H9 (cell line): Measurements from ENCODE around the gene SHANK3. TPM values are rescaled to one million over a fixed set of nuclear protein-coding genes. Genes with fewer than 3 reads are reported as not detected.
A peak's percentile ranks its signal among the peaks of the same experiment; 100 is the strongest.

Experiments used
- DNase-seq: peaks from one replicate; pipeline ENCODE4 v3.0.0-alpha.2; 2017
- H2AFZ ChIP-seq: one replicate; pipeline ENCODE4 v1.6.1; 2013; ENCODE audit warnings: mild to moderate bottlenecking, low read length, control low read depth, moderate library complexity
- H2AK5ac ChIP-seq: 2 replicates; pipeline ENCODE4 v1.6.1; 2013; ENCODE audit warnings: low read length, control low read depth, mixed read lengths; ENCODE audit not compliant: insufficient read length
- H2BK120ac ChIP-seq: one replicate; pipeline ENCODE4 v1.6.1; 2013; ENCODE audit warnings: low read depth, mild to moderate bottlenecking, low read length, control low read depth, inconsistent platforms; ENCODE audit not compliant: poor library complexity, severe bottlenecking
- H2BK12ac ChIP-seq: 2 replicates; pipeline ENCODE4 v1.6.1; 2013; ENCODE audit warnings: low read length, control low read depth, mixed read lengths, low read depth; ENCODE audit not compliant: insufficient read length
- H2BK15ac ChIP-seq: 2 replicates; pipeline ENCODE4 v1.6.1; 2013; ENCODE audit warnings: low read depth, low read length, control low read depth
- H2BK20ac ChIP-seq: one replicate; pipeline ENCODE4 v1.6.1; 2013; ENCODE audit warnings: low read depth, mild to moderate bottlenecking, low read length, control low read depth, inconsistent platforms; ENCODE audit not compliant: poor library complexity, severe bottlenecking
- H2BK5ac ChIP-seq: 2 replicates; pipeline ENCODE4 v1.6.1; 2013; ENCODE audit warnings: low read length, control low read depth, mixed read lengths; ENCODE audit not compliant: insufficient read length
- H3K14ac ChIP-seq: 2 replicates; pipeline ENCODE4 v1.6.1; 2013; ENCODE audit warnings: low read length, control low read depth; ENCODE audit not compliant: insufficient read depth
- H3K18ac ChIP-seq: 2 replicates; pipeline ENCODE4 v1.6.1; 2013; ENCODE audit warnings: low read depth, mild to moderate bottlenecking, mixed read lengths, low read length, control low read depth; ENCODE audit not compliant: insufficient read length
- H3K23ac ChIP-seq: 2 replicates; pipeline ENCODE4 v1.6.1; 2013; ENCODE audit warnings: low read length, control low read depth, mixed read lengths, low read depth; ENCODE audit not compliant: insufficient read length
- H3K23me2 ChIP-seq: 2 replicates; pipeline ENCODE4 v1.6.1; 2013; ENCODE audit warnings: low read depth, mild to moderate bottlenecking, mixed read lengths, low read length, control low read depth; ENCODE audit not compliant: insufficient read length, poor library complexity, severe bottlenecking
- H3K27ac ChIP-seq: 2 replicates; pipeline ENCODE4 v1.5.1; 2013; ENCODE audit warnings: low read length, control low read depth, mixed read lengths, low read depth; ENCODE audit not compliant: insufficient read length
- H3K27me3 ChIP-seq: 2 replicates; pipeline ENCODE4 v1.6.1; 2013; ENCODE audit warnings: low read length, control low read depth, inconsistent platforms; ENCODE audit not compliant: insufficient read depth
- H3K4ac ChIP-seq: 2 replicates; pipeline ENCODE4 v1.6.1; 2013; ENCODE audit warnings: low read depth, mild to moderate bottlenecking, control low read depth, inconsistent platforms, low read length, moderate library complexity
- H3K4me1 ChIP-seq: 2 replicates; pipeline ENCODE4 v1.6.1; 2013; ENCODE audit warnings: low read length, control low read depth, inconsistent platforms; ENCODE audit not compliant: insufficient read depth
- H3K4me2 ChIP-seq: 2 replicates; pipeline ENCODE4 v1.6.1; 2013; ENCODE audit warnings: low read length, control low read depth, mixed read lengths; ENCODE audit not compliant: insufficient read length, insufficient read depth
- H3K56ac ChIP-seq: 2 replicates; pipeline ENCODE4 v1.6.1; 2013; ENCODE audit warnings: low read depth, mild to moderate bottlenecking, mixed read lengths, low read length, control low read depth; ENCODE audit not compliant: insufficient read length
- H3K79me1 ChIP-seq: 2 replicates; pipeline ENCODE4 v1.6.1; 2013; ENCODE audit warnings: low read depth, mild to moderate bottlenecking, moderate library complexity, low read length, control low read depth, inconsistent platforms; ENCODE audit not compliant: insufficient read depth, poor library complexity, severe bottlenecking
- H3K79me2 ChIP-seq: 2 replicates; pipeline ENCODE4 v1.6.1; 2013; ENCODE audit warnings: low read length, control low read depth, inconsistent platforms; ENCODE audit not compliant: insufficient read depth
- H3K9ac ChIP-seq: 2 replicates; pipeline ENCODE4 v1.6.1; 2013; ENCODE audit warnings: low read length, control low read depth, mixed read lengths; ENCODE audit not compliant: insufficient read length; ENCODE audit errors: extremely low read depth
- H3K9me3 ChIP-seq: one replicate; pipeline ENCODE4 v1.6.1; 2013; ENCODE audit warnings: low read depth, low read length, inconsistent platforms; ENCODE audit not compliant: control insufficient read depth
- H3T11ph ChIP-seq: one replicate; pipeline ENCODE4 v1.6.1; 2013; ENCODE audit warnings: mild to moderate bottlenecking, low read length, control low read depth, inconsistent platforms
- H4K20me1 ChIP-seq: one replicate; pipeline ENCODE4 v1.6.1; 2013; ENCODE audit not compliant: control insufficient read depth, insufficient read length, insufficient read depth
- H4K5ac ChIP-seq: 2 replicates; pipeline ENCODE4 v1.6.1; 2013; ENCODE audit warnings: low read depth, mild to moderate bottlenecking, mixed read lengths, low read length, control low read depth; ENCODE audit not compliant: insufficient read length
- H4K8ac ChIP-seq: replicated peaks from 2 replicates; pipeline ENCODE4 v1.6.1; 2013; ENCODE audit warnings: low read length, control low read depth, mixed read lengths, low read depth; ENCODE audit not compliant: insufficient read length
- H4K91ac ChIP-seq: 2 replicates; pipeline ENCODE4 v1.6.1; 2013; ENCODE audit warnings: low read depth, mild to moderate bottlenecking, moderate library complexity, mixed read lengths, low read length, control low read depth; ENCODE audit not compliant: insufficient read length
- H3K27ac Mint-ChIP-seq, 3 experiments: 2 replicates in 2 of 3; 3 replicates in 1 of 3; pipeline ENCODE4 v1.8.0; 2020 to 2021; ENCODE audit warnings: mixed read lengths in 3 of 3, mild to moderate bottlenecking in 1 of 3, moderate library complexity in 1 of 3
- H3K27me3 Mint-ChIP-seq: 2 replicates; pipeline ENCODE4 v1.8.0; 2021; ENCODE audit warnings: low read depth, mild to moderate bottlenecking, moderate library complexity, mixed read lengths
- H3K36me3 Mint-ChIP-seq, 3 experiments: 2 replicates in 2 of 3; 3 replicates in 1 of 3; pipeline ENCODE4 v1.8.0; 2020 to 2021; ENCODE audit warnings: low read depth in 3 of 3, mixed read lengths in 3 of 3; ENCODE audit not compliant: insufficient read depth in 1 of 3
- H3K4me1 Mint-ChIP-seq, 2 experiments: 2 replicates each; pipeline ENCODE4 v1.8.0; 2020; ENCODE audit warnings: mixed read lengths in 2 of 2
- H3K4me3 Mint-ChIP-seq, 2 experiments: 2 replicates in 1 of 2; 3 replicates in 1 of 2; pipeline ENCODE4 v1.8.0; 2020 to 2021; ENCODE audit warnings: mild to moderate bottlenecking in 2 of 2, mixed read lengths in 2 of 2, moderate library complexity in 1 of 2
- H3K9me3 Mint-ChIP-seq, 2 experiments: 2 replicates in 1 of 2; 3 replicates in 1 of 2; pipeline ENCODE4 v1.8.0; 2020; ENCODE audit warnings: mild to moderate bottlenecking in 2 of 2, mixed read lengths in 2 of 2, moderate library complexity in 1 of 2
- CTCF ChIP-seq: fragments of 200-600 bp; sonication (generic); conservative IDR thresholded peaks from 3 replicates; pipeline ENCODE4 v1.8.0; 2021; ENCODE audit warnings: antibody characterized with exemption, mild to moderate bottlenecking
- WGBS: extraction: QIAGEN DNeasy Blood & Tissue Kit; methylation state at CpG from one replicate; pipeline ENCODE4 v1.1.7; 2013; ENCODE audit warnings: missing lambda C conversion rate, low lambda C conversion rate, mixed read lengths; ENCODE audit not compliant: insufficient read length; ENCODE audit errors: extremely low coverage; 5-methylcytosine and 5-hydroxymethylcytosine counted together
- total RNA-seq: library from RNA; stranded (reverse); gene quantifications from 2 replicates; pipeline ENCODE4 v1.2.1, GENCODE V29; 2021

SHANK3 gene
- total RNA-seq, 1 experiment from 2014 or later = 8.7 TPM

DNA sequence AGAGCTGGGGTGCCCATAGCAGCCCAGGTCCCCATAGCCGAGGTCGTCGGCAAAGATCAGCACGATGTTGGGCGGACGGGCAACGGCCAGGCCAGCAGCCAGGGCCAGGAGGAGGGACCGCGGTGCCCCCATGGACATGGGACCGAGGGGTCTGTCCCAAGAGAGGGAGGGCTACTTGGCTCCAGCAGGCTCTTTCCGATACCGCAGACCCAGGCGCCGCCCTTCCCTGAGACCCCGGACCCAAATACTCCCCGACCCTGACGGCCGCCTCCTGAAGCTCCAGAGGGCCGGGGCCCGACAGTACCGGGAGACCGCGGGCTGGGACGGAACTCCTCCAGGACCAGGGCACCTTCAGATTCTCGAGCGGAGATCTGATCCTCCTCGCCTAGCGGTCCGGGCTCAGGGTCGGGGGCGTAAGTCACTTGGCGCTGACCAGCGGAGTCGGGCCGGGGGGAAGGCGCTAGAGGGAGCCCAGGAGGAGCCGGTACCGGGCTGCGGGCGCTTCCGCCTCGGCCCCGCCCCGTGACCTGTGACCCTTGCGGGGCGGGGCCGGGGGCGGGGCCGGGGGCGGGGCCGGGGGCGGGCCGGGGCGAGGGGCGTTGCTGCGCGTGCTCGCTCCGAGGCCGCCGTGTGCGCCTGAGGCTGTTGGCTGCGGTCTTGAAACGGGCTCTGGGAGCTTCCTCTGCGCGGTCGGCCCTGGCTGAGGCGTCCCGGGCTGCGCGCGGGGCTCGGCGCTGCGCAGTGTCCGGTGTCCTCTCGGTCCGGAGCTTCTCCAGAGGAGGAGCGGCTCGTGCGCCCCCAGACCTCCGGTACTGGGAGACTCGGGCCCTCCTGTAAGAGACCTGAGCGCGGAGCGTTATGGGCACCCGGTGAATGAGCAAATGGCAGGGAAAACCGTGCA lies 44.7 kb upstream of the SHANK3 start, which contains the start of gene ARSA:
TSS of gene ARSA (minus strand) at position 511 of the 901 bp plus-strand sequence. CDS start at position 138, 373 bp downstream.
- Histone ChIP-seq H3K56ac (no peak within 1 kb of the TSS), H3K14ac (peak within 1 kb of the TSS; percentile 38; the same call in 1 of the 2 replicates), H3K79me2 (no peaks in the 10 kb centered on the region), H2BK12ac (no peak within 1 kb of the TSS), H3K4me2 (peak within 1 kb of the TSS; percentile 81), H4K8ac (no peak within 1 kb of the TSS), H3K79me1 (no peaks in the 10 kb centered on the region), H2BK20ac (no peak within 1 kb of the TSS), H2AK5ac (no peak within 1 kb of the TSS), H3K4ac (no peak within 1 kb of the TSS), H4K91ac (no peak within 1 kb of the TSS), H3K9me3 (no peaks in the 10 kb centered on the region), H3K9ac (peak within 1 kb of the TSS; percentile 40), H4K5ac (no peak within 1 kb of the TSS), H2BK120ac (no peak within 1 kb of the TSS), H3T11ph (no peak within 1 kb of the TSS), H2BK15ac (no peak within 1 kb of the TSS; the same call in 1 of the 2 replicates), H3K23me2 (peaks cover 18% of the 10 kb centered on the region), H3K23ac (no peak within 1 kb of the TSS), H3K27me3 (peaks cover 4% of the 10 kb centered on the region; the same call in 1 of the 2 replicates), H2BK5ac (no peak within 1 kb of the TSS), H2AFZ (no peak within 1 kb of the TSS), H3K4me1 (peaks cover 5% of the 10 kb centered on the region; the same call in 1 of the 2 replicates), H3K27ac (no peak within 1 kb of the TSS), H4K20me1 (peaks cover 2% of the 10 kb centered on the region), H3K18ac (no peak within 1 kb of the TSS)
- DNase-seq = peak; percentile 86
- Mint-ChIP-seq H3K27me3 (peaks cover 28% of the 10 kb centered on the region), H3K4me1 (peaks cover 7 to 8% of the 10 kb centered on the region in 2 experiments), H3K9me3 (no peaks in the 10 kb centered on the region), H3K27ac (no peak within 1 kb of the TSS; a peak in 1 of 7 replicates), H3K4me3 (peak within 1 kb of the TSS; percentile 74 to 91), H3K36me3 (peaks cover 0 to 3% (median 0%) of the 10 kb centered on the region in 3 experiments; a peak in 2 of 7 replicates)
- peak; percentile 50; the same call in 2 of the 3 replicates for TF ChIP-seq CTCF
- no CpG with 5 or more reads among the region's 88 CpGs for WGBS
